WTC11 (cell line): ENCODE results near the gene ZNF507. TPM values are rescaled to one million over a fixed set of nuclear protein-coding genes. Genes with fewer than 3 reads are reported as not detected.
A peak's percentile ranks its signal among the peaks of the same experiment; 100 is the strongest.

Source experiments
- ATAC-seq: fragments of 200-7000 bp; cut with Tn5 transposase; 2 replicates; pipeline ENCODE4 v1.10.0; 2021; ENCODE audit warnings: mild to moderate bottlenecking, moderate library complexity
- CTCF ChIA-PET: fragments of 300-600 bp; sonication (Branson Sonifier 250); formaldehyde crosslinking; loops from one replicate; lab custom pipeline; 2021; ENCODE audit warnings: antibody characterized with exemption; lab: Charles Lee
- POLR2A ChIA-PET: fragments of 350-600 bp; sonication (Branson Sonifier 250); formaldehyde crosslinking; loops from one replicate; lab custom pipeline; 2021; ENCODE audit warnings: antibody characterized with exemption; lab: Charles Lee
- DNase-seq: peaks from one replicate; pipeline ENCODE4 v3.0.0; 2021; ENCODE audit warnings: low spot score
- H3K27ac Mint-ChIP-seq: 2 replicates; pipeline ENCODE4 v1.8.0; 2021; ENCODE audit warnings: mixed read lengths
- H3K27me3 Mint-ChIP-seq: 2 replicates; pipeline ENCODE4 v1.8.0; 2021; ENCODE audit warnings: low read depth, mild to moderate bottlenecking, moderate library complexity, mixed read lengths
- H3K36me3 Mint-ChIP-seq: 2 replicates; pipeline ENCODE4 v1.8.0; 2021; ENCODE audit warnings: mixed read lengths
- H3K4me1 Mint-ChIP-seq: 2 replicates; pipeline ENCODE4 v1.8.0; 2022; ENCODE audit warnings: mixed read lengths
- H3K4me3 Mint-ChIP-seq: 2 replicates; pipeline ENCODE4 v1.8.0; 2021; ENCODE audit warnings: mild to moderate bottlenecking, moderate library complexity, mixed read lengths
- H3K9me3 Mint-ChIP-seq: 2 replicates; pipeline ENCODE4 v1.8.0; 2021; ENCODE audit warnings: mixed read lengths
- CREB1 ChIP-seq: sonication (generic); formaldehyde crosslinking; IDR thresholded peaks from 2 replicates; pipeline ENCODE4 v1.8.0; 2023; ENCODE audit warnings: mild to moderate bottlenecking, missing genetic modification reagents
- CREM ChIP-seq: sonication (generic); formaldehyde crosslinking; IDR thresholded peaks from 2 replicates; pipeline ENCODE4 v1.8.1; 2022; ENCODE audit warnings: mild to moderate bottlenecking, missing genetic modification reagents, moderate library complexity
- MXD4 ChIP-seq: fragments of 250-450 bp; sonication (Bioruptor Pico); IDR thresholded peaks from 2 replicates; pipeline ENCODE4 v1.8.0; 2021; ENCODE audit warnings: mild to moderate bottlenecking, moderate library complexity, borderline replicate concordance
- NFATC4 ChIP-seq: fragments of 250-450 bp; sonication (Bioruptor Pico); IDR thresholded peaks from 2 replicates; pipeline ENCODE4 v1.9.0; 2021; ENCODE audit warnings: mild to moderate bottlenecking
- RORB ChIP-seq: fragments of 250-450 bp; sonication (Bioruptor Pico); IDR thresholded peaks from 2 replicates; pipeline ENCODE4 v1.9.0; 2021; ENCODE audit warnings: mild to moderate bottlenecking
- SOX15 ChIP-seq: fragments of 250-450 bp; sonication (Bioruptor Pico); IDR thresholded peaks from 2 replicates; pipeline ENCODE4 v1.9.0; 2021; ENCODE audit warnings: mild to moderate bottlenecking
- TEAD1 ChIP-seq: sonication (generic); formaldehyde crosslinking; IDR thresholded peaks from 2 replicates; pipeline ENCODE4 v1.8.0; 2022; ENCODE audit warnings: mild to moderate bottlenecking, missing genetic modification reagents
- ZNF317 ChIP-seq: sonication (generic); formaldehyde crosslinking; IDR thresholded peaks from 2 replicates; pipeline ENCODE4 v1.8.1; 2023; ENCODE audit warnings: low read depth, mild to moderate bottlenecking, moderate library complexity, missing genetic modification reagents, borderline replicate concordance
- ZNF416 ChIP-seq: fragments of 250-450 bp; sonication (Bioruptor Pico); IDR thresholded peaks from 2 replicates; pipeline ENCODE4 v1.9.0; 2021; ENCODE audit warnings: mild to moderate bottlenecking, inconsistent platforms
- total RNA-seq: library from RNA; stranded (reverse); gene quantifications from 3 replicates; pipeline ENCODE4 v1.2.3, GENCODE V29; 2021
- TF ChIP-seq, protein P1 (sequence below): sonication (generic); formaldehyde crosslinking; IDR thresholded peaks from 2 replicates; pipeline ENCODE4 v1.8.0; 2022; ENCODE audit warnings: mild to moderate bottlenecking, missing genetic modification reagents
- TF ChIP-seq, protein P2 (sequence below): sonication (generic); formaldehyde crosslinking; IDR thresholded peaks from 2 replicates; pipeline ENCODE4 v1.8.0; 2022; ENCODE audit warnings: missing genetic modification reagents
- TF ChIP-seq, protein P3 (sequence below): fragments of 250-450 bp; sonication (Bioruptor Pico); IDR thresholded peaks from 2 replicates; pipeline ENCODE4 v1.9.0; 2021; ENCODE audit warnings: mild to moderate bottlenecking
- TF ChIP-seq, protein P4 (sequence below): fragments of 250-450 bp; sonication (Bioruptor Pico); IDR thresholded peaks from 2 replicates; pipeline ENCODE4 v1.9.0; 2021; ENCODE audit warnings: mild to moderate bottlenecking, borderline replicate concordance
- TF ChIP-seq, protein P5 (sequence below): sonication (generic); formaldehyde crosslinking; IDR thresholded peaks from 2 replicates; pipeline ENCODE4 v1.8.1; 2023; ENCODE audit warnings: mild to moderate bottlenecking, missing genetic modification reagents, borderline replicate concordance
- TF ChIP-seq, protein P6 (sequence below): sonication (generic); formaldehyde crosslinking; IDR thresholded peaks from 2 replicates; pipeline ENCODE4 v1.8.0; 2022; ENCODE audit warnings: mild to moderate bottlenecking, missing genetic modification reagents

ZNF507 gene
- total RNA-seq, 1 experiment from 2014 or later = 27.6 TPM

DNA sequence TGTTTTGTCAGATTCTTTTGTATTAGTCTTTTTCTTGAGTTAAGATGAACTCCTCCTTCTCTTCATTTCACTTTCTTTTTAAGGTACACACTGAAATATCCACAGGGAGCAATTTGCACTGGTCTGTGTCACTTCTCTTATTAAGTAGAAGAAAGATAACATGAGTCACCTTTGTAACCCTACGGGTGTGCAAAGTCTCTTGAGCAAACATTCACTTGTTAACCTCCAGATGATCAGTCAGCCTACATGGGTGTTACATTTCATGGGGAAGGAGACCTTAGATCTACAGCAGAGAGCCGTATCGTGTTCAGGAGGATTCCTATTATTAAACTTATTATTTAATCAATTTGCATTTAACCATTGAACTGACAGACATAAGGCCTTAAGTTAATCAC is 5.1 kb downstream of the ZNF507 start (continued):
- TF ChIP-seq, protein P1, sequence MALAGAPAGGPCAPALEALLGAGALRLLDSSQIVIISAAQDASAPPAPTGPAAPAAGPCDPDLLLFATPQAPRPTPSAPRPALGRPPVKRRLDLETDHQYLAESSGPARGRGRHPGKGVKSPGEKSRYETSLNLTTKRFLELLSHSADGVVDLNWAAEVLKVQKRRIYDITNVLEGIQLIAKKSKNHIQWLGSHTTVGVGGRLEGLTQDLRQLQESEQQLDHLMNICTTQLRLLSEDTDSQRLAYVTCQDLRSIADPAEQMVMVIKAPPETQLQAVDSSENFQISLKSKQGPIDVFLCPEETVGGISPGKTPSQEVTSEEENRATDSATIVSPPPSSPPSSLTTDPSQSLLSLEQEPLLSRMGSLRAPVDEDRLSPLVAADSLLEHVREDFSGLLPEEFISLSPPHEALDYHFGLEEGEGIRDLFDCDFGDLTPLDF (CRISPR knock-in tag) = no peak
- TF ChIP-seq NFATC4 (CRISPR knock-in tag) = no peak
- TF ChIP-seq, all 79 proteins: peak for 0

DNA sequence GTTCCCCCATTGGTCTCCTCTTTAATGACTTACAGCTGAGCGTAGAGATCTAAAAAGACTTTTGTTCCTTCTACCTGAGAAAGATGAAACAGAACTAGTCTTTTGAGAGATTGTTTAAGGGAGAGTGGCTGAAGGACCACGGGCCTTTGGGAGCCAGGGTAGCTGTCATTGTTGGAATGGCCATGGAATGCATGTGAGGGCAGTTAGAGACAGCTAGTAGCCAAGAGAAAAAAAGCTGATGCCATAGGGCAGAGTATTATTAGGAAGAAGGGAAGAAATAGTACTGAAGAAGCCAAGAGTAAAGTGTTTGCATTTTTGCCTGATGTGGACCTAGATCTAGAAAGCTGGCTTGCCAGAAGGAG is 5.6 kb downstream of the ZNF507 start:
- no peak for ATAC-seq
- Mint-ChIP-seq H3K27ac (0 out of 2 replicates have a peak overlapping the region, but pooled peaks have one; percentile 1), H3K36me3 (peaks cover 55% of the 10 kb centered on the region)
- TF ChIP-seq TEAD1 (CRISPR knock-in tag) = no peak
- TF ChIP-seq, protein P2, sequence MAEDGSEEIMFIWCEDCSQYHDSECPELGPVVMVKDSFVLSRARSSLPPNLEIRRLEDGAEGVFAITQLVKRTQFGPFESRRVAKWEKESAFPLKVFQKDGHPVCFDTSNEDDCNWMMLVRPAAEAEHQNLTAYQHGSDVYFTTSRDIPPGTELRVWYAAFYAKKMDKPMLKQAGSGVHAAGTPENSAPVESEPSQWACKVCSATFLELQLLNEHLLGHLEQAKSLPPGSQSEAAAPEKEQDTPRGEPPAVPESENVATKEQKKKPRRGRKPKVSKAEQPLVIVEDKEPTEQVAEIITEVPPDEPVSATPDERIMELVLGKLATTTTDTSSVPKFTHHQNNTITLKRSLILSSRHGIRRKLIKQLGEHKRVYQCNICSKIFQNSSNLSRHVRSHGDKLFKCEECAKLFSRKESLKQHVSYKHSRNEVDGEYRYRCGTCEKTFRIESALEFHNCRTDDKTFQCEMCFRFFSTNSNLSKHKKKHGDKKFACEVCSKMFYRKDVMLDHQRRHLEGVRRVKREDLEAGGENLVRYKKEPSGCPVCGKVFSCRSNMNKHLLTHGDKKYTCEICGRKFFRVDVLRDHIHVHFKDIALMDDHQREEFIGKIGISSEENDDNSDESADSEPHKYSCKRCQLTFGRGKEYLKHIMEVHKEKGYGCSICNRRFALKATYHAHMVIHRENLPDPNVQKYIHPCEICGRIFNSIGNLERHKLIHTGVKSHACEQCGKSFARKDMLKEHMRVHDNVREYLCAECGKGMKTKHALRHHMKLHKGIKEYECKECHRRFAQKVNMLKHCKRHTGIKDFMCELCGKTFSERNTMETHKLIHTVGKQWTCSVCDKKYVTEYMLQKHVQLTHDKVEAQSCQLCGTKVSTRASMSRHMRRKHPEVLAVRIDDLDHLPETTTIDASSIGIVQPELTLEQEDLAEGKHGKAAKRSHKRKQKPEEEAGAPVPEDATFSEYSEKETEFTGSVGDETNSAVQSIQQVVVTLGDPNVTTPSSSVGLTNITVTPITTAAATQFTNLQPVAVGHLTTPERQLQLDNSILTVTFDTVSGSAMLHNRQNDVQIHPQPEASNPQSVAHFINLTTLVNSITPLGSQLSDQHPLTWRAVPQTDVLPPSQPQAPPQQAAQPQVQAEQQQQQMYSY (CRISPR knock-in tag) = no peak
- TF ChIP-seq NFATC4 (CRISPR knock-in tag) = no peak
- TF ChIP-seq, protein P3, sequence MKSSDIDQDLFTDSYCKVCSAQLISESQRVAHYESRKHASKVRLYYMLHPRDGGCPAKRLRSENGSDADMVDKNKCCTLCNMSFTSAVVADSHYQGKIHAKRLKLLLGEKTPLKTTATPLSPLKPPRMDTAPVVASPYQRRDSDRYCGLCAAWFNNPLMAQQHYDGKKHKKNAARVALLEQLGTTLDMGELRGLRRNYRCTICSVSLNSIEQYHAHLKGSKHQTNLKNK (CRISPR knock-in tag) = no peak
- TF ChIP-seq, protein P4, sequence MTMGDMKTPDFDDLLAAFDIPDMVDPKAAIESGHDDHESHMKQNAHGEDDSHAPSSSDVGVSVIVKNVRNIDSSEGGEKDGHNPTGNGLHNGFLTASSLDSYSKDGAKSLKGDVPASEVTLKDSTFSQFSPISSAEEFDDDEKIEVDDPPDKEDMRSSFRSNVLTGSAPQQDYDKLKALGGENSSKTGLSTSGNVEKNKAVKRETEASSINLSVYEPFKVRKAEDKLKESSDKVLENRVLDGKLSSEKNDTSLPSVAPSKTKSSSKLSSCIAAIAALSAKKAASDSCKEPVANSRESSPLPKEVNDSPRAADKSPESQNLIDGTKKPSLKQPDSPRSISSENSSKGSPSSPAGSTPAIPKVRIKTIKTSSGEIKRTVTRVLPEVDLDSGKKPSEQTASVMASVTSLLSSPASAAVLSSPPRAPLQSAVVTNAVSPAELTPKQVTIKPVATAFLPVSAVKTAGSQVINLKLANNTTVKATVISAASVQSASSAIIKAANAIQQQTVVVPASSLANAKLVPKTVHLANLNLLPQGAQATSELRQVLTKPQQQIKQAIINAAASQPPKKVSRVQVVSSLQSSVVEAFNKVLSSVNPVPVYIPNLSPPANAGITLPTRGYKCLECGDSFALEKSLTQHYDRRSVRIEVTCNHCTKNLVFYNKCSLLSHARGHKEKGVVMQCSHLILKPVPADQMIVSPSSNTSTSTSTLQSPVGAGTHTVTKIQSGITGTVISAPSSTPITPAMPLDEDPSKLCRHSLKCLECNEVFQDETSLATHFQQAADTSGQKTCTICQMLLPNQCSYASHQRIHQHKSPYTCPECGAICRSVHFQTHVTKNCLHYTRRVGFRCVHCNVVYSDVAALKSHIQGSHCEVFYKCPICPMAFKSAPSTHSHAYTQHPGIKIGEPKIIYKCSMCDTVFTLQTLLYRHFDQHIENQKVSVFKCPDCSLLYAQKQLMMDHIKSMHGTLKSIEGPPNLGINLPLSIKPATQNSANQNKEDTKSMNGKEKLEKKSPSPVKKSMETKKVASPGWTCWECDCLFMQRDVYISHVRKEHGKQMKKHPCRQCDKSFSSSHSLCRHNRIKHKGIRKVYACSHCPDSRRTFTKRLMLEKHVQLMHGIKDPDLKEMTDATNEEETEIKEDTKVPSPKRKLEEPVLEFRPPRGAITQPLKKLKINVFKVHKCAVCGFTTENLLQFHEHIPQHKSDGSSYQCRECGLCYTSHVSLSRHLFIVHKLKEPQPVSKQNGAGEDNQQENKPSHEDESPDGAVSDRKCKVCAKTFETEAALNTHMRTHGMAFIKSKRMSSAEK = no peak
- TF ChIP-seq, protein P5, sequence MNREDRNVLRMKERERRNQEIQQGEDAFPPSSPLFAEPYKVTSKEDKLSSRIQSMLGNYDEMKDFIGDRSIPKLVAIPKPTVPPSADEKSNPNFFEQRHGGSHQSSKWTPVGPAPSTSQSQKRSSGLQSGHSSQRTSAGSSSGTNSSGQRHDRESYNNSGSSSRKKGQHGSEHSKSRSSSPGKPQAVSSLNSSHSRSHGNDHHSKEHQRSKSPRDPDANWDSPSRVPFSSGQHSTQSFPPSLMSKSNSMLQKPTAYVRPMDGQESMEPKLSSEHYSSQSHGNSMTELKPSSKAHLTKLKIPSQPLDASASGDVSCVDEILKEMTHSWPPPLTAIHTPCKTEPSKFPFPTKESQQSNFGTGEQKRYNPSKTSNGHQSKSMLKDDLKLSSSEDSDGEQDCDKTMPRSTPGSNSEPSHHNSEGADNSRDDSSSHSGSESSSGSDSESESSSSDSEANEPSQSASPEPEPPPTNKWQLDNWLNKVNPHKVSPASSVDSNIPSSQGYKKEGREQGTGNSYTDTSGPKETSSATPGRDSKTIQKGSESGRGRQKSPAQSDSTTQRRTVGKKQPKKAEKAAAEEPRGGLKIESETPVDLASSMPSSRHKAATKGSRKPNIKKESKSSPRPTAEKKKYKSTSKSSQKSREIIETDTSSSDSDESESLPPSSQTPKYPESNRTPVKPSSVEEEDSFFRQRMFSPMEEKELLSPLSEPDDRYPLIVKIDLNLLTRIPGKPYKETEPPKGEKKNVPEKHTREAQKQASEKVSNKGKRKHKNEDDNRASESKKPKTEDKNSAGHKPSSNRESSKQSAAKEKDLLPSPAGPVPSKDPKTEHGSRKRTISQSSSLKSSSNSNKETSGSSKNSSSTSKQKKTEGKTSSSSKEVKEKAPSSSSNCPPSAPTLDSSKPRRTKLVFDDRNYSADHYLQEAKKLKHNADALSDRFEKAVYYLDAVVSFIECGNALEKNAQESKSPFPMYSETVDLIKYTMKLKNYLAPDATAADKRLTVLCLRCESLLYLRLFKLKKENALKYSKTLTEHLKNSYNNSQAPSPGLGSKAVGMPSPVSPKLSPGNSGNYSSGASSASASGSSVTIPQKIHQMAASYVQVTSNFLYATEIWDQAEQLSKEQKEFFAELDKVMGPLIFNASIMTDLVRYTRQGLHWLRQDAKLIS (CRISPR knock-in tag) = no peak
- TF ChIP-seq, all 79 proteins: peak for 0
- H3K9me3 Mint-ChIP-seq = no peaks in the 10 kb centered on the region
- no peak overlapping the region for H3K4me3 Mint-ChIP-seq
- H3K27me3 Mint-ChIP-seq = no peaks in the 10 kb centered on the region
- peaks cover 6% of the 10 kb centered on the region for H3K4me1 Mint-ChIP-seq
- ChIA-PET CTCF (interaction anchor here (1.0 kb wide), 1 partner anchor 32 kb away, joined by 4 read pairs; no protein-coding TSS in a partner anchor), POLR2A (no interaction called here)
- DNase-seq = no peak

DNA sequence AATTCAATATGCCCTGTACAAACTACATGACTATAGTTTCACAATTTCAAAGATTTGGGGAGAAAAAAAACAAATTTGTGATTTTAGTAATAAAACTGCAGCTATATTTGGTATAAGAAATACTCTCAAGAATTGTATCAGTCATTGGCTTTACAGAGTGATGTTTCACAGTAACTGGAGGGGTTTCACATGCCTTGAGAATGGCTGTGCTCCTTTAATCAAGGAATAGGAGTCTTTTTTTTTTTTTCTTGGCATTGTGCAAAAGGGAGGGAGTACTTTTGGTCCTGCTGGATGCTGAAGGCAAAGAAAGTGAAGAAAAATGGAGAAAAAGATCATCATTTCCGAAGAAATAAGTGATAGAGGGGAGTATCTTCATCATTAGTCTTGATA is 6.8 kb downstream of the ZNF507 start:
- Mint-ChIP-seq H3K27ac (no peak overlapping the region), H3K36me3 (peaks cover 68% of the 10 kb centered on the region), H3K4me1 (no peaks in the 10 kb centered on the region), H3K27me3 (no peaks in the 10 kb centered on the region), H3K4me3 (no peak overlapping the region), H3K9me3 (no peaks in the 10 kb centered on the region)
- DNase-seq (no peak), ATAC-seq (no peak)
- POLR2A ChIA-PET = no interaction called here
- CTCF ChIA-PET = interaction anchor here (1.1 kb wide), 1 partner anchor 33 kb away, joined by 4 read pairs; no protein-coding TSS in a partner anchor
- TF ChIP-seq RORB (CRISPR knock-in tag) = no peak
- TF ChIP-seq, protein P6, sequence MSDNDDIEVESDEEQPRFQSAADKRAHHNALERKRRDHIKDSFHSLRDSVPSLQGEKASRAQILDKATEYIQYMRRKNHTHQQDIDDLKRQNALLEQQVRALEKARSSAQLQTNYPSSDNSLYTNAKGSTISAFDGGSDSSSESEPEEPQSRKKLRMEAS (CRISPR knock-in tag) = no peak
- no peak for TF ChIP-seq ZNF317 (CRISPR knock-in tag)
- TF ChIP-seq, protein P4 = no peak
- no peak for TF ChIP-seq ZNF416
- no peak for TF ChIP-seq CREM (CRISPR knock-in tag)
- TF ChIP-seq SOX15 = no peak
- TF ChIP-seq CREB1 (CRISPR knock-in tag) = no peak
- TF ChIP-seq MXD4 = no peak
